ENCODE measurements around the gene DOCK2.

GRCh38 chr5:170057311-170057710, 420.2 kb downstream of the DOCK2 start:
- TF ChIP-seq EP300 (IDR thresholded peaks at IDR 0.05) = no peak
- TF ChIP-seq CTCF (IDR thresholded peaks at IDR 0.05) = no peak
- TF ChIP-seq POLR2A (IDR thresholded peaks at IDR 0.05) = no peak
- TF ChIP-seq POLR2AphosphoS5 (IDR thresholded peaks at IDR 0.05) = no peak
